ENCODE measurements around the gene ZBTB37. TPM values are rescaled to one million over a fixed set of nuclear protein-coding genes. Genes with fewer than 3 reads are reported as not detected.

The ZBTB37 gene
- total RNA-seq, 2 experiments from 2014 or later, result 15.1 to 16.0 TPM

- Histone ChIP-seq H3K4me1 (ENCODE audit: insufficient read depth, low read length) (peaks cover 2% of the 10 kb centered on the region), H3K4me3 (ENCODE audit: low read length) (no peak overlapping the region), H3K27ac (ENCODE audit: low read depth in 1 of 2, low read length in 2 of 2) (no peak overlapping the region), H3K36me3 (ENCODE audit: insufficient read depth, low read length) (peaks cover 21% of the 10 kb centered on the region), H3K27me3 (ENCODE audit: control insufficient read depth in 1 of 2, insufficient read depth in 2 of 2, low read length in 2 of 2) (no peaks in the 10 kb centered on the region), H3K9me3 (ENCODE audit: control insufficient read depth in 1 of 2, insufficient read depth in 1 of 2, low read length in 2 of 2) (no peaks in the 10 kb centered on the region)
- Mint-ChIP-seq H3K4me1 (ENCODE audit: low read depth) (peaks cover 42% of the 10 kb centered on the region), H3K4me3 (no peak overlapping the region), H3K27me3 (no peaks in the 10 kb centered on the region), H3K9me3 (no peaks in the 10 kb centered on the region), H3K36me3 (ENCODE audit: low read depth) (peaks cover 93% of the 10 kb centered on the region), H3K27ac (no peak overlapping the region)
- no peak for TF ChIP-seq CTCF (IDR thresholded peaks at IDR 0.05)
- DNase-seq (no peak), ATAC-seq (ENCODE audit: poor library complexity) (no peak)
- intact Hi-C loops (cut with DNase I, micrococcal nuclease), result no loop called here
- POLR2A ChIA-PET, result interaction anchor here (1.8 kb wide), 1 partner anchor 22 kb away, joined by 4 read pairs; the partner anchor contains the start of genes GAS5 and ZBTB37
- CTCF ChIA-PET, result no interaction called here
These were observed 21.7 kb downstream of the ZBTB37 start for GRCh38 chr1:173889885-173890284.

GRCh38 chr1:173893611-173894010 lies 25.4 kb downstream of the ZBTB37 start:
- Histone ChIP-seq H3K36me3 (ENCODE audit: insufficient read depth, low read length) (peaks cover 3% of the 10 kb centered on the region), H3K9me3 (ENCODE audit: control insufficient read depth in 1 of 2, insufficient read depth in 1 of 2, low read length in 2 of 2) (no peaks in the 10 kb centered on the region), H3K27me3 (ENCODE audit: control insufficient read depth in 1 of 2, insufficient read depth in 2 of 2, low read length in 2 of 2) (no peaks in the 10 kb centered on the region), H3K4me3 (ENCODE audit: low read length) (no peak overlapping the region), H3K27ac (ENCODE audit: low read depth in 1 of 2, low read length in 2 of 2) (no peak overlapping the region), H3K4me1 (ENCODE audit: insufficient read depth, low read length) (no peaks in the 10 kb centered on the region)
- intact Hi-C loops (cut with DNase I, micrococcal nuclease), result no loop called here
- TF ChIP-seq CTCF (IDR thresholded peaks at IDR 0.05), result no peak
- H3K36me3 Mint-ChIP-seq (ENCODE audit: low read depth), result peaks cover 72% of the 10 kb centered on the region
- ATAC-seq (ENCODE audit: poor library complexity) (no peak), DNase-seq (no peak)
- ChIA-PET POLR2A (no interaction called here), CTCF (no interaction called here)
- no peaks in the 10 kb centered on the region for H3K27me3 Mint-ChIP-seq
- no peak overlapping the region for H3K27ac Mint-ChIP-seq
- peaks cover 31% of the 10 kb centered on the region for H3K4me1 Mint-ChIP-seq (ENCODE audit: low read depth)
- H3K4me3 Mint-ChIP-seq, result no peak overlapping the region
- no peaks in the 10 kb centered on the region for H3K9me3 Mint-ChIP-seq

- CTCF ChIA-PET, result no interaction called here
- Mint-ChIP-seq H3K4me3 (no peak overlapping the region), H3K36me3 (ENCODE audit: low read depth) (peaks cover 68% of the 10 kb centered on the region), H3K4me1 (ENCODE audit: low read depth) (peaks cover 33% of the 10 kb centered on the region), H3K9me3 (no peaks in the 10 kb centered on the region), H3K27ac (no peak overlapping the region), H3K27me3 (no peaks in the 10 kb centered on the region)
- TF ChIP-seq CTCF (IDR thresholded peaks at IDR 0.05), result no peak
- peaks cover 3% of the 10 kb centered on the region for H3K36me3 ChIP-seq (ENCODE audit: insufficient read depth, low read length)
- no peaks in the 10 kb centered on the region for H3K27me3 ChIP-seq (ENCODE audit: control insufficient read depth in 1 of 2, insufficient read depth in 2 of 2, low read length in 2 of 2)
- intact Hi-C loops (cut with DNase I, micrococcal nuclease), result no loop called here
- POLR2A ChIA-PET, result no interaction called here
- ATAC-seq (ENCODE audit: poor library complexity), result no peak
- DNase-seq, result no peak
- no peak overlapping the region for H3K27ac ChIP-seq (ENCODE audit: low read depth in 1 of 2, low read length in 2 of 2)
- H3K4me1 ChIP-seq (ENCODE audit: insufficient read depth, low read length), result no peaks in the 10 kb centered on the region
- no peaks in the 10 kb centered on the region for H3K9me3 ChIP-seq (ENCODE audit: control insufficient read depth in 1 of 2, insufficient read depth in 1 of 2, low read length in 2 of 2)
- no peak overlapping the region for H3K4me3 ChIP-seq (ENCODE audit: low read length)
These were observed 26.0 kb downstream of the ZBTB37 start for GRCh38 chr1:173894189-173894588.
